ENCODE data around the gene FAH.

Gene FAH

GRCh38 chr15:80208758-80209734, 56.2 kb downstream of the FAH start:
- no peak for TF ChIP-seq CTCF (IDR thresholded peaks at IDR 0.05; ENCODE audit: insufficient read depth, low read depth, low read length, missing control alignments)

GRCh38 chr15:80210611-80211573, 58.1 kb downstream of the FAH start:
- H3K4me3 ChIP-seq (ENCODE audit: low read depth, low read length) = no peak overlapping the region
- no peak for TF ChIP-seq CTCF (IDR thresholded peaks at IDR 0.05; ENCODE audit: insufficient read depth, low read depth, low read length, missing control alignments)
- DNase-seq (ENCODE audit: low read depth) = peak; percentile 35

More at GRCh38 chr15:80208758-80209734, 56.2 kb downstream of the FAH start:
- H3K4me3 ChIP-seq (ENCODE audit: low read depth, low read length) = no peak overlapping the region
- DNase-seq (ENCODE audit: low read depth) = no peak

GRCh38 chr15:80211976-80212375, 59.2 kb downstream of the FAH start:
- DNase-seq (ENCODE audit: low read depth) = no peak
- TF ChIP-seq CTCF (IDR thresholded peaks at IDR 0.05; ENCODE audit: insufficient read depth, low read depth, low read length, missing control alignments) = no peak
- H3K4me3 ChIP-seq (ENCODE audit: low read depth, low read length) = no peak overlapping the region

- DNase-seq (ENCODE audit: low read depth) = no peak
- no peak overlapping the region for H3K4me3 ChIP-seq (ENCODE audit: low read depth, low read length)
- TF ChIP-seq CTCF (IDR thresholded peaks at IDR 0.05; ENCODE audit: insufficient read depth, low read depth, low read length, missing control alignments) = no peak
Measured at GRCh38 chr15:80214910-80215309, 62.1 kb downstream of the FAH start.

GRCh38 chr15:80216141-80216540, 63.3 kb downstream of the FAH start:
- H3K4me3 ChIP-seq (ENCODE audit: low read depth, low read length) = no peak overlapping the region
- no peak for TF ChIP-seq CTCF (IDR thresholded peaks at IDR 0.05; ENCODE audit: insufficient read depth, low read depth, low read length, missing control alignments)
- no peak for DNase-seq (ENCODE audit: low read depth)

GRCh38 chr15:80216911-80217310, 64.1 kb downstream of the FAH start:
- no peak overlapping the region for H3K4me3 ChIP-seq (ENCODE audit: low read depth, low read length)
- TF ChIP-seq CTCF (IDR thresholded peaks at IDR 0.05; ENCODE audit: insufficient read depth, low read depth, low read length, missing control alignments) = no peak
- no peak for DNase-seq (ENCODE audit: low read depth)

All from GM12865 (cell line).